IMR-90 (cell line): ENCODE measurements around the gene MAPK13. TPM values are rescaled to one million over a fixed set of nuclear protein-coding genes. Genes with fewer than 3 reads are reported as not detected.

Experiments used
- ATAC-seq: fragments of 200-7000 bp; cut with Tn5 transposase; 2 replicates; pipeline ENCODE4 v1.9.1; 2020; ENCODE audit warnings: low read depth, mild to moderate bottlenecking, moderate library complexity
- BruUV-seq: library from RNA; stranded (reverse); fragments of 400-500 nt; replicated peaks from 2 replicates; lab custom pipeline; 2021; lab: Mats Ljungman, UMichigan
- CTCF ChIA-PET: fragments of 300-600 bp; formaldehyde crosslinking; extraction: SDS; loops from one replicate; lab custom pipeline; 2021; ENCODE audit warnings: antibody characterized with exemption; lab: Yijun Ruan, JAX
- POLR2A ChIA-PET: fragments of 300-600 bp; sonication (Branson Sonifier 250); formaldehyde crosslinking; loops from one replicate; lab custom pipeline; 2022; ENCODE audit warnings: antibody characterized with exemption; ENCODE audit not compliant: unreplicated experiment; lab: Charles Lee
- DNase-seq: peaks from one replicate; pipeline ENCODE4 v3.0.0; 2013
- H2AFZ ChIP-seq: replicated peaks from 2 replicates; pipeline ENCODE3; 2013; ENCODE audit warnings: low read length, mild to moderate bottlenecking; ENCODE audit not compliant: poor library complexity
- H2AK5ac ChIP-seq: 2 replicates; pipeline ENCODE4 v1.6.1; 2013; ENCODE audit warnings: low read depth, low read length, inconsistent platforms
- H2AK9ac ChIP-seq: replicated peaks from 2 replicates; pipeline ENCODE3; 2013; ENCODE audit warnings: mild to moderate bottlenecking, low read depth, low read length, moderate library complexity; ENCODE audit not compliant: poor library complexity
- H2BK120ac ChIP-seq: 2 replicates; pipeline ENCODE4 v1.6.1; 2013; ENCODE audit warnings: low read depth, low read length, inconsistent platforms
- H2BK15ac ChIP-seq: 3 replicates; pipeline ENCODE4 v1.6.1; 2013; ENCODE audit warnings: low read depth, low read length, inconsistent platforms
- H2BK20ac ChIP-seq: 2 replicates; pipeline ENCODE4 v1.6.1; 2013; ENCODE audit warnings: low read depth, mild to moderate bottlenecking, inconsistent platforms, low read length, moderate library complexity
- H2BK5ac ChIP-seq: 2 replicates; pipeline ENCODE4 v1.6.1; 2013; ENCODE audit warnings: mild to moderate bottlenecking, low read depth, low read length, inconsistent platforms; ENCODE audit not compliant: poor library complexity, severe bottlenecking
- H3K14ac ChIP-seq: replicated peaks from 2 replicates; pipeline ENCODE4 v1.6.1; 2013; ENCODE audit warnings: low read depth, low read length, inconsistent platforms
- H3K18ac ChIP-seq: 2 replicates; pipeline ENCODE4 v1.6.1; 2013; ENCODE audit warnings: low read depth, low read length, control low read depth
- H3K23ac ChIP-seq: 2 replicates; pipeline ENCODE4 v1.6.1; 2013; ENCODE audit warnings: low read depth, low read length, inconsistent platforms
- H3K27ac ChIP-seq: 2 replicates; pipeline ENCODE4 v1.5.1; 2013; ENCODE audit warnings: mild to moderate bottlenecking, control low read depth, low read length; ENCODE audit not compliant: insufficient read depth
- H3K27me3 ChIP-seq: 2 replicates; pipeline ENCODE4 v1.6.1; 2013; ENCODE audit warnings: low read length; ENCODE audit not compliant: control insufficient read depth, insufficient read depth
- H3K36me3 ChIP-seq: 2 replicates; pipeline ENCODE4 v1.6.1; 2013; ENCODE audit warnings: low read length, mixed read lengths; ENCODE audit not compliant: control insufficient read depth, insufficient read depth
- H3K4ac ChIP-seq: 2 replicates; pipeline ENCODE4 v1.6.1; 2013; ENCODE audit warnings: low read depth, low read length, inconsistent platforms
- H3K4me1 ChIP-seq: 2 replicates; pipeline ENCODE4 v1.6.1; 2013; ENCODE audit warnings: low read length, mixed read lengths; ENCODE audit not compliant: control insufficient read depth, insufficient read depth
- H3K4me2 ChIP-seq: 2 replicates; pipeline ENCODE4 v1.6.1; 2013; ENCODE audit warnings: low read depth, mild to moderate bottlenecking, control low read depth, low read length, moderate library complexity
- H3K4me3 ChIP-seq: 2 replicates; pipeline ENCODE4 v1.5.1; 2013; ENCODE audit warnings: low read depth, mild to moderate bottlenecking, control low read depth, low read length, moderate library complexity; ENCODE audit not compliant: insufficient read depth
- H3K56ac ChIP-seq: 2 replicates; pipeline ENCODE4 v1.6.1; 2013; ENCODE audit warnings: low read length, inconsistent platforms; ENCODE audit not compliant: insufficient read depth; ENCODE audit errors: extremely low read depth
- H3K79me1 ChIP-seq, 2 experiments: 2 replicates each; pipeline ENCODE4 v1.6.1; 2013; ENCODE audit warnings: low read length in 2 of 2, inconsistent platforms in 1 of 2, low read depth in 1 of 2
- H3K9ac ChIP-seq: 2 replicates; pipeline ENCODE4 v1.6.1; 2013; ENCODE audit warnings: low read depth, low read length, control low read depth
- H3K9me1 ChIP-seq: 2 replicates; pipeline ENCODE4 v1.6.1; 2013; ENCODE audit warnings: low read length, inconsistent platforms; ENCODE audit not compliant: insufficient read depth
- H3K9me3 ChIP-seq: 2 replicates; pipeline ENCODE4 v1.6.1; 2013; ENCODE audit warnings: low read length; ENCODE audit not compliant: control insufficient read depth, insufficient read depth
- H4K20me1 ChIP-seq: 2 replicates; pipeline ENCODE4 v1.6.1; 2013; ENCODE audit warnings: low read length, inconsistent platforms; ENCODE audit not compliant: insufficient read depth
- H4K5ac ChIP-seq: 2 replicates; pipeline ENCODE4 v1.6.1; 2013; ENCODE audit warnings: mild to moderate bottlenecking, low read depth, low read length, control low read depth
- H4K8ac ChIP-seq, 2 experiments: 2 replicates each; pipeline ENCODE4 v1.6.1; 2013; ENCODE audit warnings: low read depth in 2 of 2, low read length in 2 of 2, control low read depth in 1 of 2, inconsistent platforms in 1 of 2
- H4K91ac ChIP-seq: 2 replicates; pipeline ENCODE4 v1.6.1; 2013; ENCODE audit warnings: low read depth, low read length, inconsistent platforms; ENCODE audit not compliant: insufficient read depth
- BHLHE40 ChIP-seq: fragments of 150-350 bp; IDR thresholded peaks from 2 replicates; pipeline ENCODE4 v1.6.1; 2016; ENCODE audit warnings: mild to moderate bottlenecking, low read depth, low read length
- CHD1 ChIP-seq: IDR thresholded peaks from 2 replicates; pipeline ENCODE4 v1.6.1; 2012; ENCODE audit warnings: low read depth, low read length, improper control_type of control experiment
- ELK1 ChIP-seq: fragments of 150-350 bp; IDR thresholded peaks from 2 replicates; pipeline ENCODE4 v1.6.1; 2016; ENCODE audit warnings: low read depth, mild to moderate bottlenecking, low read length, moderate library complexity, borderline replicate concordance
- FOS ChIP-seq: fragments of 150-350 bp; IDR thresholded peaks from 2 replicates; pipeline ENCODE4 v1.6.1; 2016; ENCODE audit warnings: low read depth, low read length
- MAZ ChIP-seq: IDR thresholded peaks from 2 replicates; pipeline ENCODE4 v1.6.1; 2012; ENCODE audit warnings: low read depth, mild to moderate bottlenecking, low read length, improper control_type of control experiment, moderate library complexity, borderline replicate concordance
- MXI1 ChIP-seq: IDR thresholded peaks from 2 replicates; pipeline ENCODE4 v1.6.1; 2012; ENCODE audit warnings: low read depth, mild to moderate bottlenecking, low read length, moderate library complexity, borderline replicate concordance
- NFE2L2 ChIP-seq: fragments of 150-350 bp; IDR thresholded peaks from 2 replicates; pipeline ENCODE4 v1.6.1; 2016; ENCODE audit warnings: low read depth, mild to moderate bottlenecking, low read length
- POLR2A ChIP-seq: IDR thresholded peaks from 2 replicates; pipeline ENCODE4 v1.6.1; 2012; ENCODE audit warnings: mild to moderate bottlenecking, low read depth, low read length
- RAD21 ChIP-seq: IDR thresholded peaks from 2 replicates; pipeline ENCODE4 v1.6.1; 2012; ENCODE audit warnings: low read length, improper control_type of control experiment
- RCOR1 ChIP-seq: IDR thresholded peaks from 2 replicates; pipeline ENCODE4 v1.6.1; 2012; ENCODE audit warnings: mild to moderate bottlenecking, low read length, improper control_type of control experiment; ENCODE audit not compliant: insufficient replicate concordance
- RFX5 ChIP-seq: IDR thresholded peaks from 2 replicates; pipeline ENCODE4 v1.8.0; 2012; ENCODE audit warnings: low read depth, mild to moderate bottlenecking, low read length, moderate library complexity
- SMC3 ChIP-seq: fragments of 150-350 bp; IDR thresholded peaks from 2 replicates; pipeline ENCODE4 v1.6.1; 2016; ENCODE audit warnings: low read depth, mild to moderate bottlenecking, antibody characterized with exemption, low read length, moderate library complexity
- WGBS, 2 experiments: methylation state at CpG; one replicate each; pipeline versions ENCODE4 v1.1.5 to v1.1.7; 2013; ENCODE audit warnings: missing lambda C conversion rate in 2 of 2; ENCODE audit not compliant: insufficient read length in 1 of 2; ENCODE audit errors: extremely low coverage in 2 of 2; 5-methylcytosine and 5-hydroxymethylcytosine counted together
- dilution Hi-C: fragments of 300-500 bp; cut with HindIII; formaldehyde crosslinking; loops from one replicate; pipeline ENCODE4 v1.14.3; 2018; ENCODE audit warnings: low sequenced_read_pairs; ENCODE audit not compliant: unreplicated experiment
- in situ Hi-C: fragments of 300-500 bp; cut with MboI; formaldehyde crosslinking; loops from 3 replicates; pipeline ENCODE4 v1.14.3; 2019; ENCODE audit warnings: low sequenced_read_pairs, inconsistent platforms, mixed read lengths
- intact Hi-C: fragments of 100-400 bp; cut with micrococcal nuclease; formaldehyde crosslinking; loops from 2 replicates; pipeline ENCODE4 v1.10.0; 2022
- polyA plus RNA-seq, 3 experiments: library from polyadenylated mRNA; depleted of rRNA; stranded (reverse); fragments of >200 nt; gene quantifications; 2 replicates each; pipeline ENCODE4 v1.2.3, GENCODE V29; 2012; ENCODE audit warnings: low replicate concordance in 1 of 3
- total RNA-seq: library from RNA; depleted of rRNA; stranded (reverse); fragments of >200 nt; gene quantifications from 2 replicates; pipeline ENCODE4 v1.2.3, GENCODE V29; 2012
- TF ChIP-seq, protein P1 (sequence below): fragments of 150-350 bp; IDR thresholded peaks from 2 replicates; pipeline ENCODE4 v1.6.1; 2017; ENCODE audit warnings: mild to moderate bottlenecking, antibody characterized with exemption, low read length, low read depth

MAPK13 gene
- total and polyA plus RNA-seq, 2 of the 4 experiments (the other 2 are of a cell fraction): 2.0 to 2.9 TPM

GRCh38 chr6:36098920-36099647, 31.2 kb upstream of the MAPK13 start:
- H2BK15ac ChIP-seq: no peak overlapping the region
- H2AFZ ChIP-seq: no peak overlapping the region
- H3K56ac ChIP-seq: no peak overlapping the region
- H3K4me3 ChIP-seq: no peak overlapping the region
- H3K18ac ChIP-seq: no peak overlapping the region
- no peak overlapping the region for H2AK9ac ChIP-seq
- ChIA-PET POLR2A (no interaction called here), CTCF (no interaction called here)
- BruUV-seq: no TSS peak
- TF ChIP-seq POLR2A (no peak), MXI1 (no peak), MAZ (no peak), BHLHE40 (no peak), CHD1 (no peak), SMC3 (no peak), RCOR1 (no peak), RAD21 (no peak), ELK1 (no peak), RFX5 (no peak), FOS (no peak), NFE2L2 (no peak)
- TF ChIP-seq, protein P1, sequence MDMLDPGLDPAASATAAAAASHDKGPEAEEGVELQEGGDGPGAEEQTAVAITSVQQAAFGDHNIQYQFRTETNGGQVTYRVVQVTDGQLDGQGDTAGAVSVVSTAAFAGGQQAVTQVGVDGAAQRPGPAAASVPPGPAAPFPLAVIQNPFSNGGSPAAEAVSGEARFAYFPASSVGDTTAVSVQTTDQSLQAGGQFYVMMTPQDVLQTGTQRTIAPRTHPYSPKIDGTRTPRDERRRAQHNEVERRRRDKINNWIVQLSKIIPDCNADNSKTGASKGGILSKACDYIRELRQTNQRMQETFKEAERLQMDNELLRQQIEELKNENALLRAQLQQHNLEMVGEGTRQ: no peak
- no peaks in the 10 kb centered on the region for H3K27me3 ChIP-seq
- H3K27ac ChIP-seq: no peak overlapping the region
- H3K4me2 ChIP-seq: no peak overlapping the region
- no peak overlapping the region for H2AK5ac ChIP-seq
- no peak overlapping the region for H4K5ac ChIP-seq
- no peak overlapping the region for H4K91ac ChIP-seq
- H3K14ac ChIP-seq: no peak overlapping the region
- dilution Hi-C loops (no loop called here), in situ Hi-C loops (loop anchor here (5.0 kb wide), 1 partner anchor 72 kb away; the partner anchor contains the start of gene MAPK14), intact Hi-C loops (loop anchor here (5.0 to 10.0 kb wide), 5 partner anchors 184 to 577 kb away; no protein-coding TSS in a partner anchor)
- H3K9me1 ChIP-seq: peaks cover 3% of the 10 kb centered on the region; the same call in 1 of the 2 replicates
- H3K9me3 ChIP-seq: no peaks in the 10 kb centered on the region; the same call in 1 of the 2 replicates
- 0 out of 2 replicates have a peak, but pooled peaks cover 9% of the 10 kb centered on the region for H4K20me1 ChIP-seq
- H2BK120ac ChIP-seq: no peak overlapping the region
- no peak overlapping the region for H3K23ac ChIP-seq
- DNase-seq: peak; percentile 20
- WGBS, 2 experiments: no CpG with 5 or more reads among the region's 5 CpGs
- H2BK20ac ChIP-seq: no peak overlapping the region
- H3K4ac ChIP-seq: no peak overlapping the region
- H3K79me1 ChIP-seq: peaks cover 17 to 30% of the 10 kb centered on the region in 2 experiments; a peak in 2 of 4 replicates
- no peak overlapping the region for H4K8ac ChIP-seq
- H3K4me1 ChIP-seq: peaks cover 2% of the 10 kb centered on the region; the same call in 1 of the 2 replicates
- peak; percentile 30; the same call in 1 of the 2 replicates for ATAC-seq
- H3K9ac ChIP-seq: no peak overlapping the region
- peaks cover 20% of the 10 kb centered on the region for H3K36me3 ChIP-seq
- H2BK5ac ChIP-seq: no peak overlapping the region
